HG03354 (cell line): Measurements from ENCODE around the gene CFB.
"Not testable (repeated sequence)": the region's sequence is repeated elsewhere in the genome, so short reads cannot be mapped to it uniquely, and the experiment has no call there.

Experiments used
- ATAC-seq: cut with Tn5 transposase; IDR thresholded peaks from one replicate; pipeline ENCODE4 v1.9.1; 2021; ENCODE audit warnings: mild to moderate bottlenecking; ENCODE audit not compliant: unreplicated experiment, poor library complexity, severe bottlenecking

The CFB gene

GRCh38 chr6:31945507-31946369 is at the start of gene CFB:
Gene CFB, plus strand, starts transcription at chr6:31946095. Its CDS starts 127 bp downstream, at chr6:31946222.
- no peak for ATAC-seq

GRCh38 chr6:31896493-31896855 is 49.4 kb upstream of the CFB start:
- no peak for ATAC-seq

DNA sequence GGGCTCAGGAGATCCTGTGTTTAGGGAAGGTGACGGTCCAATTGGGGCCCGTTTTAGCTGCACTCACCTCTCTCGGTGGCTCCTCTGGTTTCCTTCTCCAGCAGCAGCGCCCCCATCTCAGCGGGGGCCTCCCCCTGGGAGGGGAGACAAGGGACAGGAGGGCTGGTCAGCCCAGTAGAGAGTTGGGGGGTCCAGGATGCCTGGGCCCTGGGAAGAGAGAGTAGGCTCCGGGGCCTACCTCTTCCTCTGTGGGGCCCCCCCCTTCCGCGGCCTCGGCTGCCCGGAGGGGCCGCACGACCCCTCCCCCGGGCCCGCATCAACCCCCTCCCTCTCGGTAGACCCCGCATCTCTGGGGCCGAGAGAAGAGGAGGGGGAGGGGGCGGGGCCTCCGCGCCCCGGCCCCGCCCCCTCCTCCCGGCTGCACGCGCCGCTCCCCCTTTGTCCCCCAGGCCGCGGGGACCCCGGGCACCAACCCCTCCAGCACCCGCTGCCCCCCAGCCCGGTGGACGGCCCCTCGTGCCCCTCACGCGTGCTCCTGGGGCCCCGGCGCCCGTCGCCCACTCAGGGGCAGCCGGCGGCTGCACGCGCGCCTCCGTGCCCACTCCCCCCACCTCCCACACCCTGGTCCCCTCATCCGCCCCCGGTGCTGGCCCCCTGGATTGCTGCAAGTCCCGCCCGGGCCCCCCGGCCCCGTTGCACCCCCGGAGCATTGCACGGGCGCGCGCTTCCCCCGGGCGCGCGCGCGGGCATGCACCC is 48.9 kb upstream of the CFB start:
- ATAC-seq, result peak; percentile 7

GRCh38 chr6:31897612-31898382 is 48.1 kb upstream of the CFB start, which contains the start of gene EHMT2:
Gene EHMT2, minus strand, starts transcription at chr6:31897698. Its CDS starts 21 bp downstream, at chr6:31897677.
- peak; percentile 62 for ATAC-seq

GRCh38 chr6:31898383-31899011 is 47.4 kb upstream of the CFB start:
- ATAC-seq, result peak; percentile 14

- no peak for ATAC-seq
These were observed 46.7 kb upstream of the CFB start for GRCh38 chr6:31899215-31899614.

- ATAC-seq, result no peak
These were observed 45.8 kb upstream of the CFB start for GRCh38 chr6:31899882-31900722.

DNA sequence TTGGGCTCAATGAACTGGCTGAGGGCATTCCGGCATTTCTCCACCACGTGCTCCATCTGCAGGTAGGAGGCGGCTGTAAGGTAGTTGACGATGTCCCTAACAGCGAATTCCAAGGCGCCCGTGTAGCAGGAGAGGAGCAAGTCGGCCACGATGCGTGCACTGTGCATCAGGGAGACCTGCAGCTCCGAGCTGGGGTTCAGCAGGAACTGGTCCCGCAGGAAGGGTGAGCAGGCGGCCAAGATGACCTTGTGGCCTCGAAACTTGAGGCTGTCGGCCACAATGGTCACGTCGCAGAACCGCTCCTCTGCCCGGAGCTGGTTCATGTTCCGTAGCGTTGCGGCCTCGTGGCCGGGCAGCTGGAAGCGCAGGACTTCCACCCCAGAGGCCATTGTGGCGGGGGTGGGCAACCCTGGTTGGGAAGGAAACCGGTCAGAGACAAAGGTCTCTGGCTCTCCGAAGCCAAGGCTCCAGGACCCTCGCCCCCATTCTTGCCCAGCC is 44.9 kb upstream of the CFB start:
- ATAC-seq, result no peak

DNA sequence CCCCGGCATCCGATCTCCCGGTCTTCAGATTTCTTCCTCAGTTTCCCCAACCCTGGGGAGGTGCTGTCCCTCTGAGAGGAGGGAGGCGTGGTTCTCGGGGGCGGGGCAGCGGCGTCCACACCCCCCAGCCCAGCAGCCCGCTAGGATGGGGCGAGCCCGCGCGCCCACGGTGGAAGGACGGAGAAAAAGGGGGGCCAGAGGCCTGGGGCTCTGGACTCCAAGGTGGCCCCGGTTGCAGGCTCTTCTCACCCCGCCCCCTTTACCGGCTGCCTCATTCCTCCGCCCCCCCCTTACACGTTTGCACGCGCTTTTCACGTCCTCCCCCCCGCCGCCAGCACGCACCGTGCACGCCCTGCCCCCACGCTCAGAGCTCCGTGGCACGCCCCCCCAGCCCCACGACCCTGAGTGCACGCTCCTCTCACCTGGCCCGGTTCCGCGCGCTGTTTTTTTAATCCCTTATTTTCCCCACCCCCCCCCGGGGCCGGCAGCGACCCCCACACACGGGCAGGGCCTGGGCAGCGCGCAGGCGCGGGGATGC is 44.4 kb upstream of the CFB start:
- no peak for ATAC-seq

- peak; percentile 47 for ATAC-seq
These were observed 43.8 kb upstream of the CFB start, which contains the start of gene ZBTB12 for GRCh38 chr6:31901953-31902643. Gene ZBTB12, minus strand, starts transcription at chr6:31902086. Its CDS starts 781 bp downstream, at chr6:31901305.

GRCh38 chr6:31903957-31904356 is 41.9 kb upstream of the CFB start:
- ATAC-seq, result no peak

DNA sequence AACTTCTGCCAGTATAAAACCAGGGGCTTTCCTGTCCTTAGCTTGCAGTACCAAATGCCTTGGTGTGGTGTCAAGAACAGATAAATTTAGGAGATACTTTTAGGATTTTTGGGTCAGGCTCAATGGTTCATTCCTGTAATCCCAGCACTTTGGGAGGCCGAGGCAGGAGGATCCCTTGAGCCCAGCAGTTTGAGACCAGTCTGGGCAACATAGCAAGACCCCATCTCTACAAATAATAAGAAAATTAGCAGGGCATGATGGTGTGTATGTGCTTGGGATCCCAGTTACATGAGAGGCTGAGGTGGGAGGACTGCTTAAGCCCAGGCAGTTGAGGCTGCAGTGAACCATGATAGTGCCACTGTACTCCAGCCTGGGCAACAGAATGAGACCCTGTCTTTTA is 40.9 kb upstream of the CFB start:
- no peak for ATAC-seq

- no peak for ATAC-seq
These were observed 39.8 kb upstream of the CFB start for GRCh38 chr6:31906122-31906521.

GRCh38 chr6:31906727-31907126 is 39.2 kb upstream of the CFB start:
- not testable (repeated sequence) for ATAC-seq

DNA sequence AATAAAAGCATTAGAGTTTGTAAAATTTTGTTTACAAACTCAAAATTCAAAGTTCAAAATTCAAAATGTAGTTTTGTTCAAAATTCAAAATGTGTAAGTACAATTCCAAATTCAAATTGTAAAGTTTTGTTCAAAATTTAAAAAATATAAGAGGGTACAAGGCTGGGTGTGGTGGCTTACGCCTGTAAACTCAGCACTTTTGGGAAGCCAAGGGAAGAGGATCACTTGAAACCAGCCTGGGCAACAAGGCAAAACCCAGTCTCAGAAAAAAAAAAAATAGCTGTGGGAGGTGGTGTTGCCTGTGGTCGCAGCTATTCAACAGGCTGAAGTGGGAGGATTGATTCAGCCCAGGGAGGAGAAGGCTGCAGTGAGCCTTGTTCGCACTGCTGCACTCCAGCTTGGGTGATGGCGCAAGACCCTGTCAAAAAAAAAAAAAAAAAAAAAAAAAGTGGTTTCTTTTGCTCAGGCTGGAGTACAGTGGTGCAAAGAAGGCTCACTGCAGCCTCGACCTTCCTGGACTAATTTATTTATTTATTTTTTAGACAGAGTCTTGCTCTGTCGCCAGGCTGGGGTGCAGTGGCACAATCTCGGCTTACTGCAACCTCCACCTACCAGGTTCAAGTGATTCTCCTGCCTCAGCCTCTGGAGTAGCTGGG is 38.6 kb upstream of the CFB start:
- no peak for ATAC-seq

DNA sequence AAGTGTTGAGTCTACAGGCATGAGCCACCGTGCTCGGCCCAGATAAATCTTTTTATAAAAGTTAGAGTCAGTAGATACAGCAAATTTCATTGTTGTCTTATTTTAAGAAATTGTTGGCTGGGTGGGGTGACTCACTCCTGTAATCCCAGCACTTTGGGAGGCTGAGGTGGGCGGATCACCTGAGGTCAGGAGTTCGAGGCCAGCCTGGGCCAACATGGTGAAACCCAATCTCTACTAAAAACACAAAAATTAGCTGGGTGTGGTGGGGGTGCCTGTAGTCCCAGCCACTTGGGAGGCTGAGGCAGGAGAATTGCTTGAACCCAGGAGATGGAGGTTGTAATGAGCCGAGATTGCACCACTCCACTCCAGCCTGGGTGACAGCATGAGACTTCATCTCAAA is 37.6 kb upstream of the CFB start:
- ATAC-seq, result not testable (repeated sequence)

DNA sequence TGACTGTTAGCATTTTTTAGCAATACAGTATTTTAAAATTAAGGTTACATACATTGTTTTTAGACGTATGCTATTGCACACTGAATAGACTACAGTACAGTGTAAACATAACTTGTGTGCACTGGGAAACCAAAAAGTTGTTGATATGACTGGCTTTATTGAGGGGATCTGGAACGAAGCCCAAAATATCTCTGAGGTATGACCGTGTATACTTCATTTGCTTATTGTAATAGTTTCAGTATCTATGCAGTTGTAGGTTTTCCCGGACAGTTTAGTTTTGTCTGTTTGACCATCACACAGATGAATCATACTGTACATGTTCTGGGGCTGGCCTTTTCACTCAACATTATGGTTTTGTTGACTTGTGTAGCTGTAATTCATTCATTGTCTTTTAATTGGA is 37.1 kb upstream of the CFB start:
- peak; percentile 88 for ATAC-seq
